GM23248 (cell line): ENCODE data around the gene SEMA4C. TPM values are rescaled to one million over a fixed set of nuclear protein-coding genes. Genes with fewer than 3 reads are reported as not detected.
A peak's percentile ranks its signal among the peaks of the same experiment; 100 is the strongest.

ENCODE experiments used
- DNase-seq: peaks from one replicate; pipeline ENCODE4 v3.0.0-alpha.2; 2015
- H2AFZ ChIP-seq: fragments of 200-600 bp; sonication (generic); 2 replicates; pipeline ENCODE4 v1.6.1; 2016; ENCODE audit warnings: antibody characterized with exemption
- H3F3A ChIP-seq: fragments of 200-600 bp; sonication (generic); 2 replicates; pipeline ENCODE4 v1.6.1; 2016; ENCODE audit warnings: mild to moderate bottlenecking, antibody characterized with exemption, mixed run types; ENCODE audit not compliant: insufficient read depth
- H3K27ac ChIP-seq: fragments of 200-600 bp; sonication (generic); 2 replicates; pipeline ENCODE4 v1.5.1; 2016; ENCODE audit warnings: mild to moderate bottlenecking
- H3K27me3 ChIP-seq: fragments of 200-600 bp; sonication (generic); replicated peaks from 2 replicates; pipeline ENCODE4 v1.6.1; 2016; ENCODE audit warnings: mild to moderate bottlenecking; ENCODE audit not compliant: insufficient read depth
- H3K36me3 ChIP-seq: fragments of 200-600 bp; sonication (generic); 2 replicates; pipeline ENCODE4 v1.6.1; 2016; ENCODE audit warnings: low read depth, mild to moderate bottlenecking
- H3K4me1 ChIP-seq: fragments of 200-600 bp; sonication (generic); 2 replicates; pipeline ENCODE4 v1.6.1; 2016; ENCODE audit warnings: mild to moderate bottlenecking; ENCODE audit not compliant: insufficient read depth
- H3K4me2 ChIP-seq: fragments of 200-600 bp; sonication (generic); one replicate; pipeline ENCODE4 v1.6.1; 2016; ENCODE audit warnings: mild to moderate bottlenecking; ENCODE audit not compliant: unreplicated experiment
- H3K4me3 ChIP-seq: fragments of 200-600 bp; sonication (generic); 2 replicates; pipeline ENCODE4 v1.5.1; 2016; ENCODE audit warnings: mild to moderate bottlenecking
- H3K79me2 ChIP-seq: fragments of 200-600 bp; sonication (generic); 2 replicates; pipeline ENCODE4 v1.6.1; 2016; ENCODE audit warnings: mild to moderate bottlenecking; ENCODE audit not compliant: insufficient read depth
- H3K9ac ChIP-seq: fragments of 200-600 bp; sonication (generic); 2 replicates; pipeline ENCODE4 v1.6.1; 2016; ENCODE audit warnings: mild to moderate bottlenecking
- H3K9me2 ChIP-seq: fragments of 200-600 bp; sonication (generic); 2 replicates; pipeline ENCODE4 v1.6.1; 2016; ENCODE audit warnings: mixed run types, mild to moderate bottlenecking, moderate library complexity; ENCODE audit not compliant: insufficient read depth
- H3K9me3 ChIP-seq: fragments of 200-600 bp; sonication (generic); one replicate; pipeline ENCODE4 v1.6.1; 2017; ENCODE audit warnings: low read depth
- H4K20me1 ChIP-seq: fragments of 200-600 bp; sonication (generic); 2 replicates; pipeline ENCODE4 v1.6.0; 2016; ENCODE audit not compliant: insufficient read depth
- EZH2 ChIP-seq: fragments of 200-600 bp; sonication (generic); IDR thresholded peaks from 2 replicates; pipeline ENCODE4 v1.6.1; 2018; ENCODE audit warnings: antibody characterized with exemption, mild to moderate bottlenecking; ENCODE audit not compliant: insufficient read depth, poor library complexity, severe bottlenecking
- EZH2phosphoT487 ChIP-seq: fragments of 200-600 bp; sonication (generic); IDR thresholded peaks from 2 replicates; pipeline ENCODE4 v1.6.1; 2018; ENCODE audit warnings: antibody characterized with exemption, moderate library complexity, mild to moderate bottlenecking, low read depth; ENCODE audit not compliant: insufficient read depth
- WGBS, 2 experiments: methylation state at CpG; one replicate each; pipeline ENCODE4 v1.1.6; 2015 to 2017; ENCODE audit warnings: low lambda C conversion rate in 2 of 2, low coverage in 1 of 2; ENCODE audit errors: missing lambda C conversion rate in 2 of 2; 5-methylcytosine and 5-hydroxymethylcytosine counted together
- in situ Hi-C: fragments of 300-500 bp; cut with MboI; formaldehyde crosslinking; loops from 2 replicates; pipeline ENCODE4 v1.15.0; 2020
- polyA plus RNA-seq: library from polyadenylated mRNA; unstranded; fragments of >200 nt; fragmentation: Nextera tagmentation; extraction: Ambion mirVana; gene quantifications from 2 replicates; pipeline ENCODE4 v1.2.1, GENCODE V29; 2016
- total RNA-seq: library from RNA; depleted of rRNA; stranded (reverse); fragments of >200 nt; shearing (Covaris generic); gene quantifications from 2 replicates; pipeline ENCODE4 v1.2.3, GENCODE V29; 2014

The SEMA4C gene
- total and polyA plus RNA-seq, 2 experiments from 2014 or later = 5.5 to 21.0 TPM

DNA sequence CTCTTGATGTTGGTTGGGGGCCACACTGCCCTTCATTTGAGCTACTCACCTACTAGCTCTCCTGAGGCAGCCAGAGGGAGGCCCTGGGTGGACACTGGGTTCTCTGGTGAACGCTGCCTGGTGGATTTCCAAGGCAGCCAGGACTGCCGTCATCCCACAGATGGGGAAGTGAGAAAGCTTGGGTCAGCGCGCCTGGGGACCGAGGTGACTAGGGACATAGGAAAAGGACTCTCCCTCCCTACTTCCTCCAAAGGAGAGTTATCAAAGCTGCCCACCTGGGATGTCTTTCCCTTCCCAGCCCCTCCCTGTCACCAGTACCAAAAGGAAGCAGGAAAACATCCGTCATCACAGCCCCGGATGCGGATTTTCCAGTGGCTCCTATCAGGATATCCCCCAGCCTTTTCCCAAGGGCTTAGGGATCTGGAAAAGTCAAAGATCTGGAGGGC lies 3.8 kb upstream of the SEMA4C start:
- no peaks in the 10 kb centered on the region for H3K27me3 ChIP-seq
- no peaks in the 10 kb centered on the region for H3K36me3 ChIP-seq
- WGBS, 2 experiments = 44 to 56% methylated on average over 8 of the region's 8 CpGs
- H3K9ac ChIP-seq = no peak overlapping the region
- peaks cover 10% of the 10 kb centered on the region; the same call in 1 of the 2 replicates for H3K4me1 ChIP-seq
- no peak overlapping the region for H3K27ac ChIP-seq
- in situ Hi-C loops = loop anchor here (25.0 kb wide), 1 partner anchor 239 kb away; the partner anchor contains the start of gene ANKRD36
- H3K4me3 ChIP-seq = no peak overlapping the region
- no peaks in the 10 kb centered on the region for H3K79me2 ChIP-seq
- H3K9me2 ChIP-seq = no peaks in the 10 kb centered on the region
- H3K9me3 ChIP-seq = no peaks in the 10 kb centered on the region
- TF ChIP-seq EZH2 (no peak), EZH2phosphoT487 (no peak)
- H2AFZ ChIP-seq = no peak overlapping the region
- no peaks in the 10 kb centered on the region for H4K20me1 ChIP-seq
- H3F3A ChIP-seq = no peaks in the 10 kb centered on the region
- DNase-seq = no peak
- H3K4me2 ChIP-seq = no peak overlapping the region

DNA sequence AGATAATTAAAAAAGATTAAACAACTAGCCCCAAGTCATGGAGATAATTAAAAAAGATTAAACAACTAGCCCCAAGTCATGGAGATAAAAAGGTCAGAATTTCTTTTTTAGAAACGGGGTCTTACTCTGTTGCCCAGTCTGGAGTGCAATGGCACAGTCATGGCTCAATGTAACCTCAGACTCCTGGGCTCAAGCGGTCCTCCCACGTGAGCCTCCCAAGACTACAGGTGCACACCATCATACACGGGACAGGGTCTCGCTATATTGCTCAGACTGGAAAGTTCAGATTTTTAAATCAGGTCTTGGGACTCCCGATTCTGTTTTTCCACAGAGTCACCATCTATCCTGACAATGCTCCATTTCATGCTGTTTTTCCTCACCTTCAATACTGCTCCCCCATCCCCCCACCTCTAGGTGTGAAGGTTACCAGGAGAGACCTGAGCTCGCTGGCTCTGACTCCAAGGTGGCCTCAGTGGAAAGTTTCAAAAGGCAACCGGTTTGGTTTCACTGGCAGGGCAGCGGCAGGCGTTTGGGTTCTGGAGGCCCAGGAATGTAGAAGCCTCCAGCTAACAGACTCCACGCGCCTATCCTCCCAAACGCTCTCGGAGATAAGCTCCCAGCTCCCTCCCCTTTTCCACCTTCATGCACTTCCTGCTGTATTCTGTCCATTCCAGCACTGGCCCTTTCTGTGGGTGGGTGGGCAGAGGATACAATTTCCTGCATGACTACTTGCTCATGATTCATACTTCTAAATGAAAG lies 2.9 kb upstream of the SEMA4C start:
- TF ChIP-seq EZH2phosphoT487 (no peak), EZH2 (no peak)
- Histone ChIP-seq H3K36me3 (no peaks in the 10 kb centered on the region), H3K9ac (no peak overlapping the region), H3K27me3 (no peaks in the 10 kb centered on the region), H3K79me2 (peaks cover 7% of the 10 kb centered on the region), H3K27ac (no peak overlapping the region), H3K4me2 (no peak overlapping the region), H3K4me3 (no peak overlapping the region), H3F3A (no peaks in the 10 kb centered on the region), H2AFZ (no peak overlapping the region), H3K9me2 (no peaks in the 10 kb centered on the region), H3K4me1 (peaks cover 10% of the 10 kb centered on the region; the same call in 1 of the 2 replicates), H4K20me1 (no peaks in the 10 kb centered on the region), H3K9me3 (no peaks in the 10 kb centered on the region)
- DNase-seq = peak; percentile 36
- in situ Hi-C loops = loop anchor here (25.0 kb wide), 1 partner anchor 240 kb away; the partner anchor contains the start of gene ANKRD36
- 80% methylated on average over 14 of the region's 14 CpGs for WGBS, 2 experiments

DNA sequence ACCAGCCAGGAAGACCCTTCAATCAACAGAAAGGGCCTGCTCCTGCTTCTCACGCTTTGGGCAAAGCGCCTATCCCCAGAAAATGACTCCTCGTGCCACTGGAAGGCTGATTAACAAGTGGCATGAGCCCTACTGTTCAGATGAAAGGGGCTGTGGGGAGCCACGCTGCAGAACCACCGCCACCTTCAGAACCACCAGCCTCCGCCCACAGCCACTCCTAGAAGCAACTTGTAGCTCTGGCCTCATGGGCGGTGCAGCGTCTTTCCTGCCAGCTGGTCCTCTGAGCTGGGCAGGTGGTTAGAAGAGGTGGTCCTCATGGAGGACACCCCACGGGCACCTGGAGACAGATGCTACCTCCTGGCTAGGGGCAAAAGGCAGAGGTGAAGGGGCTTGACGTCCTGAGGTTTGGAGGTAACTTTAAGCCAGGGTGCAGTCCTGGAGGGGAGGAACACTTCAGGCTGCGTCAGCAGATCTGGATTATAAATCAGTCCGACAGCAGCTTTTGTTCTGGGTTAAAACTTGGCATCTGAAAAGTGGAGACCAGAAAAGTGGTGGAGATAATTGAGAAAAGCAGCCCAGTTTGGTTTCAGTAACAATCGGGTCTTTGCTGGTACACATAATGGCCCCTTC lies 861 bp upstream of the SEMA4C start:
- Histone ChIP-seq H3K4me1 (peaks cover 15% of the 10 kb centered on the region), H3K27me3 (no peaks in the 10 kb centered on the region), H3K79me2 (peaks cover 27% of the 10 kb centered on the region), H3K4me2 (peak overlapping the region; percentile 79), H3K9ac (peak overlapping the region; percentile 95), H2AFZ (peak overlapping the region; percentile 85), H3K4me3 (peak overlapping the region; percentile 86), H3K36me3 (no peaks in the 10 kb centered on the region), H4K20me1 (no peaks in the 10 kb centered on the region), H3F3A (no peaks in the 10 kb centered on the region), H3K9me2 (no peaks in the 10 kb centered on the region), H3K27ac (no peak overlapping the region), H3K9me3 (no peaks in the 10 kb centered on the region)
- peak; percentile 31 for DNase-seq
- in situ Hi-C loops = loop anchor here (25.0 kb wide), 1 partner anchor 242 kb away; the partner anchor contains the start of gene ANKRD36
- 26 to 38% methylated on average over 13 of the region's 13 CpGs for WGBS, 2 experiments
- no peak for TF ChIP-seq EZH2
- TF ChIP-seq EZH2phosphoT487 = no peak

DNA sequence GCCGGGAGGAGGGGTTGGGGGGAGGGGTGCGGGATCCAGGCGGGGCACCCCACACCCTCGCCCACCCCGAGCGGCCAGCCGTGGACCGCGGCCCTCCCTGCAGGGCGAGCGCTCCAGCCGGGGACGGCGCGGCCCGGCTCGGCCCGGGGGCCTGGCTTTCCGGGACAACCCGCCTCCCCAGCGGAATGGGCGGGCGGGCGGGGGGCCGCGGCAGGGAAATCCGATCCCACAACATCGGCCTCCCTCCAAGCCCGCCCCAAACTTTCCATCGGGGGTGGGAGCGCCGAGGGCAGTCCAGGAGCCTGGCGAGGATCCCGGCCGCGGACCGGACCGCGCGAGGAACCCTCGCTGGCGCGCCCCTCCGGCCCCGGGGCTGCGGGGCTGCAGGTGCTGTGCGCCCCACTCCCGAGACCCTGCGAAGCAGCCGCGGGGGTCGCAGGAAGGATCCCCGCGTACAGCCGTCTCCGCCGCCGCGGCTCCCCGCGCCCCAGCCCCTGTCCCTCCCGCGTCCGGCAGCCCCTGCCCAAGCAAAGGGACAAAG lies 529 bp downstream of the SEMA4C start:
- H3K4me1 ChIP-seq = peaks cover 15% of the 10 kb centered on the region
- 1% methylated on average over 32 to 36 of the region's 64 CpGs for WGBS, 2 experiments

More for the DNA sequence above, 529 bp downstream of the SEMA4C start:
- Histone ChIP-seq H3K9me3 (no peaks in the 10 kb centered on the region), H3K27me3 (no peaks in the 10 kb centered on the region), H3K4me3 (peak overlapping the region; percentile 86), H3K9ac (peak overlapping the region; percentile 95), H3F3A (no peaks in the 10 kb centered on the region), H3K36me3 (no peaks in the 10 kb centered on the region), H2AFZ (peak overlapping the region; percentile 85), H3K9me2 (no peaks in the 10 kb centered on the region), H3K4me2 (peak overlapping the region; percentile 99), H4K20me1 (no peaks in the 10 kb centered on the region), H3K27ac (peak overlapping the region; percentile 75), H3K79me2 (peaks cover 35% of the 10 kb centered on the region)
- in situ Hi-C loops = loop anchor here (25.0 kb wide), 1 partner anchor 243 kb away; the partner anchor contains the start of gene ANKRD36
- TF ChIP-seq EZH2 (no peak), EZH2phosphoT487 (no peak)
- peak; percentile 79 for DNase-seq
